ENCODE data around the gene ERBB4.

GRCh38 chr2:211329421-211329820 is 1209.2 kb downstream of the ERBB4 start:
- TF ChIP-seq CTCF (IDR thresholded peaks at IDR 0.05) = no peak
- TF ChIP-seq TCF7L2 (IDR thresholded peaks at IDR 0.05; ENCODE audit: low read depth, low read length) = no peak
- no peak for TF ChIP-seq POLR2AphosphoS5 (IDR thresholded peaks at IDR 0.05; ENCODE audit: low read depth, low read length)
